ENCODE data around the gene PACS2.

DNA sequence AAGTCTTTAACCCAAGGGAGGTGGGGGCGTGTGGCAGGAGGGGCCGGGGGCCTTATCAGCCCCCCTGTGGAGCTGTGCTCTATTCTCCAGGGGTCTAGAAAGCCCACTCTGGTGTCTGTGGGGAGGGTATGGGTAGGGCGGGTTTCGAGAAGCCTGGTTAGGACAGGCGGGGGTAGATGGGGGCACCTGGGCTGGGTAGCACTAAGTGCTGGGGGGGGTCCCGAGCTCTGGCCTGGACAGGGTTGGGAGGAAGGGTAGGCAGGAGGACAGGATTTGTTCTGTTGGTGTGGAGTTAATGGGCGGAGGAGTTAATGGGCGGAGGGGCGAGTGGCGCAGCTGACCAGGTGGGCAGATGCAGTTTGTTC, 2.0 kb downstream of the PACS2 start:
- TF ChIP-seq CTCF (IDR thresholded peaks at IDR 0.05), result no peak
- TF ChIP-seq, protein P1, sequence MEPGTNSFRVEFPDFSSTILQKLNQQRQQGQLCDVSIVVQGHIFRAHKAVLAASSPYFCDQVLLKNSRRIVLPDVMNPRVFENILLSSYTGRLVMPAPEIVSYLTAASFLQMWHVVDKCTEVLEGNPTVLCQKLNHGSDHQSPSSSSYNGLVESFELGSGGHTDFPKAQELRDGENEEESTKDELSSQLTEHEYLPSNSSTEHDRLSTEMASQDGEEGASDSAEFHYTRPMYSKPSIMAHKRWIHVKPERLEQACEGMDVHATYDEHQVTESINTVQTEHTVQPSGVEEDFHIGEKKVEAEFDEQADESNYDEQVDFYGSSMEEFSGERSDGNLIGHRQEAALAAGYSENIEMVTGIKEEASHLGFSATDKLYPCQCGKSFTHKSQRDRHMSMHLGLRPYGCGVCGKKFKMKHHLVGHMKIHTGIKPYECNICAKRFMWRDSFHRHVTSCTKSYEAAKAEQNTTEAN (CRISPR knock-in tag; IDR thresholded peaks at IDR 0.05), result no peak
- no peak for TF ChIP-seq E2F4 (CRISPR knock-in tag; IDR thresholded peaks at IDR 0.05; ENCODE audit: borderline replicate concordance, low read depth)
- no peak for TF ChIP-seq NR3C1 (CRISPR knock-in tag; conservative IDR thresholded peaks at IDR 0.05; ENCODE audit: low read depth)
- no peak for TF ChIP-seq TEAD4 (CRISPR knock-in tag; IDR thresholded peaks at IDR 0.05)
- TF ChIP-seq, protein P2, sequence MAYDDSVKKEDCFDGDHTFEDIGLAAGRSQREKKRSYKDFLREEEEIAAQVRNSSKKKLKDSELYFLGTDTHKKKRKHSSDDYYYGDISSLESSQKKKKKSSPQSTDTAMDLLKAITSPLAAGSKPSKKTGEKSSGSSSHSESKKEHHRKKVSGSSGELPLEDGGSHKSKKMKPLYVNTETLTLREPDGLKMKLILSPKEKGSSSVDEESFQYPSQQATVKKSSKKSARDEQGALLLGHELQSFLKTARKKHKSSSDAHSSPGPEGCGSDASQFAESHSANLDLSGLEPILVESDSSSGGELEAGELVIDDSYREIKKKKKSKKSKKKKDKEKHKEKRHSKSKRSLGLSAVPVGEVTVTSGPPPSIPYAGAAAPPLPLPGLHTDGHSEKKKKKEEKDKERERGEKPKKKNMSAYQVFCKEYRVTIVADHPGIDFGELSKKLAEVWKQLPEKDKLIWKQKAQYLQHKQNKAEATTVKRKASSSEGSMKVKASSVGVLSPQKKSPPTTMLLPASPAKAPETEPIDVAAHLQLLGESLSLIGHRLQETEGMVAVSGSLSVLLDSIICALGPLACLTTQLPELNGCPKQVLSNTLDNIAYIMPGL (CRISPR knock-in tag; IDR thresholded peaks at IDR 0.05), result no peak
- TF ChIP-seq JUN (CRISPR knock-in tag; IDR thresholded peaks at IDR 0.05), result no peak
- TF ChIP-seq, protein P3, sequence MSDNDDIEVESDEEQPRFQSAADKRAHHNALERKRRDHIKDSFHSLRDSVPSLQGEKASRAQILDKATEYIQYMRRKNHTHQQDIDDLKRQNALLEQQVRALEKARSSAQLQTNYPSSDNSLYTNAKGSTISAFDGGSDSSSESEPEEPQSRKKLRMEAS (CRISPR knock-in tag; IDR thresholded peaks at IDR 0.05), result no peak
- TF ChIP-seq ELF4 (CRISPR knock-in tag; IDR thresholded peaks at IDR 0.05; ENCODE audit: low read depth), result no peak
- no peak for TF ChIP-seq ERG (CRISPR knock-in tag; IDR thresholded peaks at IDR 0.05)
- TF ChIP-seq E2F5 (CRISPR knock-in tag; IDR thresholded peaks at IDR 0.05), result no peak
- no peak for TF ChIP-seq SP1 (CRISPR knock-in tag; conservative IDR thresholded peaks at IDR 0.05)
- TF ChIP-seq STAT6 (CRISPR knock-in tag; conservative IDR thresholded peaks at IDR 0.05; ENCODE audit: low read depth), result no peak
